ENCODE measurements around the gene NEB. TPM values are rescaled to one million over a fixed set of nuclear protein-coding genes. Genes with fewer than 3 reads are reported as not detected.

NEB gene
- total and polyA plus RNA-seq, 2 donors from 2014 or later: 0.88 to 1.6 TPM

DNA sequence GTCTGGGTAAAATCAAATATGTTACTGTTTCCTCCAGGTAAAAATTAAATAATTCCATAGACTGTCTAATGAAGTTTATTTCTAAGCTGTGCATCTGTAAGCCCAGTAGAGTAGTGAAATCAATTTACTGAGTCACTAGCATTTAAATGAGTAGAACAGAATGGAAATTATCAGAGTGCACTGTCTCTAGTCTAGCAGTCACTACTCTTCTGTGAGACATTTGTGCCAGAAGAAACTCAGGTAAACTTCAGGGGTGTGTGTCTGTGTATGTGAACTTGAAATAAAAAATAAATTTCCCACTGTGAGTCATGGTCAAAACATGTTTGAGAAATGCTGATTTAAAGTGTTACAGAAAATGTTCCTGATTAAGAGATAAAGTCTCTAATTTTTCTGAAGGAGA lies 178.2 kb downstream of the NEB start:
- Histone ChIP-seq H3K36me3 (ENCODE audit: control insufficient read depth in 2 of 3, insufficient read depth in 3 of 3, low read length in 3 of 3) (no peaks in the 10 kb centered on the region), H3K9me3 (ENCODE audit: control insufficient read depth in 2 of 3, insufficient read depth in 1 of 3, low read length in 3 of 3) (no peaks in the 10 kb centered on the region), H3K9ac (ENCODE audit: low read length in 3 of 3) (no peak overlapping the region), H3K4me1 (ENCODE audit: control insufficient read depth in 2 of 3, insufficient read depth in 2 of 3, low read depth in 1 of 3, low read length in 3 of 3) (no peaks in the 10 kb centered on the region), H3K27ac (ENCODE audit: low read depth in 2 of 2, low read length in 2 of 2) (no peak overlapping the region), H3K4me3 (ENCODE audit: low read length in 3 of 3) (no peak overlapping the region), H3K27me3 (ENCODE audit: control insufficient read depth, insufficient read depth, low read length) (no peaks in the 10 kb centered on the region)
- TF ChIP-seq, protein P1, sequence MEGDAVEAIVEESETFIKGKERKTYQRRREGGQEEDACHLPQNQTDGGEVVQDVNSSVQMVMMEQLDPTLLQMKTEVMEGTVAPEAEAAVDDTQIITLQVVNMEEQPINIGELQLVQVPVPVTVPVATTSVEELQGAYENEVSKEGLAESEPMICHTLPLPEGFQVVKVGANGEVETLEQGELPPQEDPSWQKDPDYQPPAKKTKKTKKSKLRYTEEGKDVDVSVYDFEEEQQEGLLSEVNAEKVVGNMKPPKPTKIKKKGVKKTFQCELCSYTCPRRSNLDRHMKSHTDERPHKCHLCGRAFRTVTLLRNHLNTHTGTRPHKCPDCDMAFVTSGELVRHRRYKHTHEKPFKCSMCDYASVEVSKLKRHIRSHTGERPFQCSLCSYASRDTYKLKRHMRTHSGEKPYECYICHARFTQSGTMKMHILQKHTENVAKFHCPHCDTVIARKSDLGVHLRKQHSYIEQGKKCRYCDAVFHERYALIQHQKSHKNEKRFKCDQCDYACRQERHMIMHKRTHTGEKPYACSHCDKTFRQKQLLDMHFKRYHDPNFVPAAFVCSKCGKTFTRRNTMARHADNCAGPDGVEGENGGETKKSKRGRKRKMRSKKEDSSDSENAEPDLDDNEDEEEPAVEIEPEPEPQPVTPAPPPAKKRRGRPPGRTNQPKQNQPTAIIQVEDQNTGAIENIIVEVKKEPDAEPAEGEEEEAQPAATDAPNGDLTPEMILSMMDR (IDR thresholded peaks at IDR 0.05; ENCODE audit: borderline replicate concordance, extremely low read depth, insufficient read depth): no peak
- FAIRE-seq (no peak), DNase-seq (no peak)
- intact Hi-C loops (cut with DNase I): no loop called here

DNA sequence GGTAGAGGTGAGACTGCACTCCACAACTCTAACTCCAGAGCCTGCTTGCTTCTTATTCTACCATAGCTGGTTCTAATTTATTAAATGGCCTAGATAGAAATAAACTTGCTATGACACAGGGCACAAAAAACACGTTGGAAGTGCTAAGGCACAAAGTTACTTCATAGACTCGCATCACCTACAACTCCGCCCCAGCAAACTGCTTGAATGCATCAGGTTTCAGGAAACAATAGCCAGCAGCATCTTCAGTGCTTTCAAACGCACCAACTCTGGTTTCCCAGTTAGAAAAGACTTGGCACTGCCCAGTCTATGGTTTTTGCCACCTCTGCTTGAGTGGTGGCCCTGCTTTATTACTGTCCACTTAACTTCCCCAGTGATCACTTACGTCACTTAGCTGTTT lies 182.0 kb downstream of the NEB start:
- no peak overlapping the region for H3K27ac ChIP-seq (ENCODE audit: low read depth in 2 of 2, low read length in 2 of 2)
- no peak for FAIRE-seq

DNA sequence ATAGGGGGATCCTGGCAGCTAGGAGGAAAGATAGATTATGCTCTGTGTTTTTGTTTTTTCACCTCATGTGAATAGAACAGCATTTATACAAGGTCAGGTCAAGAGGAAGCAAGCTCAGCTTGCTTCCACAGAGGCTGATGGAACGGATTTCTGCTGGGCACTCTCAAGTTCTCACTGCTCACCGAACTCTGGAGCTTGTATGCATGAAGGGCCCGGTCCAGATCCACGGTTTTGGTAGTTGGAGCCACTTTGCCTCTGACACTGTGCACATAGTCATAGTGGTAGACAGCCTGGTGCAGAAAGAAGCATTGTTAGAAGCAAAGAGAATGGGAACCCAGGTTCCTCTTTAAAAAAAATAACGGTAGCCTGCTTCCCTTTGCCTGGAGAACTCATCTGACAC lies 182.7 kb downstream of the NEB start:
- H3K9me3 ChIP-seq (ENCODE audit: control insufficient read depth in 2 of 3, insufficient read depth in 1 of 3, low read length in 3 of 3): no peaks in the 10 kb centered on the region
- H3K27me3 ChIP-seq (ENCODE audit: control insufficient read depth, insufficient read depth, low read length): no peaks in the 10 kb centered on the region
- TF ChIP-seq, protein P1 (IDR thresholded peaks at IDR 0.05; ENCODE audit: borderline replicate concordance, extremely low read depth, insufficient read depth): no peak
- FAIRE-seq (no peak), DNase-seq (no peak)
- no peaks in the 10 kb centered on the region for H3K36me3 ChIP-seq (ENCODE audit: control insufficient read depth in 2 of 3, insufficient read depth in 3 of 3, low read length in 3 of 3)
- H3K4me1 ChIP-seq (ENCODE audit: control insufficient read depth in 2 of 3, insufficient read depth in 2 of 3, low read depth in 1 of 3, low read length in 3 of 3): no peaks in the 10 kb centered on the region
- intact Hi-C loops (cut with DNase I): no loop called here
- no peak overlapping the region for H3K4me3 ChIP-seq (ENCODE audit: low read length in 3 of 3)
- H3K9ac ChIP-seq (ENCODE audit: low read length in 3 of 3): no peak overlapping the region
- no peak overlapping the region for H3K27ac ChIP-seq (ENCODE audit: low read depth in 2 of 2, low read length in 2 of 2)

More for the DNA sequence above, 182.0 kb downstream of the NEB start:
- Histone ChIP-seq H3K4me1 (ENCODE audit: control insufficient read depth in 2 of 3, insufficient read depth in 2 of 3, low read depth in 1 of 3, low read length in 3 of 3) (no peaks in the 10 kb centered on the region), H3K36me3 (ENCODE audit: control insufficient read depth in 2 of 3, insufficient read depth in 3 of 3, low read length in 3 of 3) (no peaks in the 10 kb centered on the region), H3K4me3 (ENCODE audit: low read length in 3 of 3) (no peak overlapping the region), H3K9me3 (ENCODE audit: control insufficient read depth in 2 of 3, insufficient read depth in 1 of 3, low read length in 3 of 3) (no peaks in the 10 kb centered on the region), H3K9ac (ENCODE audit: low read length in 3 of 3) (no peak overlapping the region), H3K27me3 (ENCODE audit: control insufficient read depth, insufficient read depth, low read length) (no peaks in the 10 kb centered on the region)
- TF ChIP-seq, protein P1 (IDR thresholded peaks at IDR 0.05; ENCODE audit: borderline replicate concordance, extremely low read depth, insufficient read depth): no peak
- no peak for DNase-seq
- intact Hi-C loops (cut with DNase I): no loop called here

DNA sequence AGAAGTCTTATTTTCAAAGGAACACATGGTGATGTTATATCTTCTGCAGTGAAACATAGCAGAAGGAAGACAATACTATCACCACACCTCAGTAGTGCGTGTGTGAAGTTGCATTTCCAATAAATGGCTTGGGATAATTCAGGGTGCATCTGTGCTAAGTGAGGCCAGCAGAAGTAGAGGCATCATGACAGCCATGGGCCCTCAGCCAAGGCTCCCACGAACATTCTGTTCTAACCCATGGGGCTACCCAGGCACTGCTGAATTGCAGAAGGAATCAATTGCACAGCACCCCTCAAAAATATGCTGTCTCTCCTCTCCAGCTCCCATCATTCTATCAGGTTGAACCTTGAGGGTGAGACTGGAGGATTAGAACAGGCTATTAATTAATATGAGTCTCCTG lies 185.1 kb downstream of the NEB start:
- FAIRE-seq (no peak), DNase-seq (no peak)
- H3K9ac ChIP-seq (ENCODE audit: low read length in 3 of 3): no peak overlapping the region
- no peaks in the 10 kb centered on the region for H3K4me1 ChIP-seq (ENCODE audit: control insufficient read depth in 2 of 3, insufficient read depth in 2 of 3, low read depth in 1 of 3, low read length in 3 of 3)
- H3K27ac ChIP-seq (ENCODE audit: low read depth in 2 of 2, low read length in 2 of 2): no peak overlapping the region
- no peaks in the 10 kb centered on the region for H3K27me3 ChIP-seq (ENCODE audit: control insufficient read depth, insufficient read depth, low read length)
- no peak overlapping the region for H3K4me3 ChIP-seq (ENCODE audit: low read length in 3 of 3)
- H3K36me3 ChIP-seq (ENCODE audit: control insufficient read depth in 2 of 3, insufficient read depth in 3 of 3, low read length in 3 of 3): no peaks in the 10 kb centered on the region
- no peaks in the 10 kb centered on the region for H3K9me3 ChIP-seq (ENCODE audit: control insufficient read depth in 2 of 3, insufficient read depth in 1 of 3, low read length in 3 of 3)
- TF ChIP-seq, protein P1 (IDR thresholded peaks at IDR 0.05; ENCODE audit: borderline replicate concordance, extremely low read depth, insufficient read depth): no peak
- intact Hi-C loops (cut with DNase I): no loop called here

All from kidney (tissue), 14 donors.